Measurements from ENCODE around the gene TNFRSF1A. TPM values are rescaled to one million over a fixed set of nuclear protein-coding genes. Genes with fewer than 3 reads are reported as not detected.
A peak's percentile ranks its signal among the peaks of the same experiment; 100 is the strongest.

Gene TNFRSF1A
- total and polyA plus RNA-seq, 2 of the 13 experiments (the other 11 are each of a cell fraction or from before 2014, with no cell fraction given) = 41.5 to 61.2 TPM

GRCh38 chr12:6363330-6364043 is 21.6 kb upstream of the TNFRSF1A start (continued):
- TF ChIP-seq HNF1A (IDR thresholded peaks at IDR 0.05; ENCODE audit: low read depth) (no peak), HNF1A (CRISPR knock-in tag; IDR thresholded peaks at IDR 0.05; ENCODE audit: borderline replicate concordance) (0 out of 2 replicates have a peak, but pooled peaks have one; percentile 73), FOXC1 (CRISPR knock-in tag; IDR thresholded peaks at IDR 0.05; ENCODE audit: borderline replicate concordance) (no peak), TERF1 (CRISPR knock-in tag; IDR thresholded peaks at IDR 0.05) (no peak), TARDBP (CRISPR knock-in tag; IDR thresholded peaks at IDR 0.05) (no peak), ZBTB26 (CRISPR knock-in tag; IDR thresholded peaks at IDR 0.05; ENCODE audit: borderline replicate concordance) (0 out of 2 replicates have a peak, but pooled peaks have one; percentile 27), ZNF264 (CRISPR knock-in tag; IDR thresholded peaks at IDR 0.05) (peak; percentile 75), ZBTB46 (CRISPR knock-in tag; IDR thresholded peaks at IDR 0.05; ENCODE audit: borderline replicate concordance) (no peak; the same call in 1 of the 2 replicates), PCBP1 (IDR thresholded peaks at IDR 0.05; ENCODE audit: borderline replicate concordance, low read depth, low read length) (no peak), ZNF710 (CRISPR knock-in tag; IDR thresholded peaks at IDR 0.05; ENCODE audit: borderline replicate concordance) (peak; percentile 69; the same call in 1 of the 2 replicates), ZBTB33 (CRISPR knock-in tag; IDR thresholded peaks at IDR 0.05) (0 out of 2 replicates have a peak, but pooled peaks have one; percentile 5), PLSCR1 (CRISPR knock-in tag; IDR thresholded peaks at IDR 0.05; ENCODE audit: borderline replicate concordance) (no peak), MAF1 (CRISPR knock-in tag; IDR thresholded peaks at IDR 0.05; ENCODE audit: borderline replicate concordance) (no peak)
